PC-9 (cell line): ENCODE data around the gene KRT80. TPM values are rescaled to one million over a fixed set of nuclear protein-coding genes. Genes with fewer than 3 reads are reported as not detected.

Experiments
- BruUV-seq: library from RNA; stranded (reverse); fragments of 400-500 nt; replicated peaks from 2 replicates; lab custom pipeline; 2021; lab: Mats Ljungman, UMichigan
- CTCF ChIA-PET: fragments of 300-600 bp; sonication (Branson Sonifier 250); formaldehyde crosslinking; loops from one replicate; lab custom pipeline; 2022; ENCODE audit warnings: antibody characterized with exemption; lab: Charles Lee
- POLR2A ChIA-PET: fragments of 300-600 bp; sonication (Branson Sonifier 250); formaldehyde crosslinking; loops from one replicate; lab custom pipeline; 2022; ENCODE audit warnings: antibody characterized with exemption; ENCODE audit not compliant: unreplicated experiment; lab: Charles Lee
- DNase-seq, 2 experiments: peaks; one replicate each; pipeline versions ENCODE4 v3.0.0 to v3.0.0-alpha.2; 2015 to 2022; ENCODE audit warnings: mixed read lengths in 1 of 2
- H2AFZ ChIP-seq: fragments of 200-600 bp; sonication (generic); 2 replicates; pipeline ENCODE4 v1.8.1; 2017; ENCODE audit warnings: antibody characterized with exemption
- H3F3A ChIP-seq: fragments of 200-600 bp; sonication (generic); 2 replicates; pipeline ENCODE4 v1.8.1; 2017; ENCODE audit warnings: antibody characterized with exemption, mild to moderate bottlenecking, low read depth; ENCODE audit not compliant: insufficient read depth
- H3K27ac ChIP-seq: fragments of 200-600 bp; sonication (generic); 2 replicates; pipeline ENCODE4 v1.6.1; 2016; ENCODE audit warnings: mixed run types
- H3K27me3 ChIP-seq: fragments of 200-600 bp; sonication (generic); 2 replicates; pipeline ENCODE4 v1.6.1; 2016; ENCODE audit warnings: low read depth, mixed run types; ENCODE audit not compliant: insufficient read depth
- H3K36me3 ChIP-seq: fragments of 200-600 bp; sonication (generic); 2 replicates; pipeline ENCODE4 v1.6.1; 2016; ENCODE audit warnings: low read depth, mixed run types
- H3K4me1 ChIP-seq: fragments of 200-600 bp; sonication (generic); replicated peaks from 2 replicates; pipeline ENCODE4 v1.6.1; 2016; ENCODE audit warnings: mixed run types; ENCODE audit not compliant: insufficient read depth
- H3K4me2 ChIP-seq: fragments of 200-600 bp; sonication (generic); 2 replicates; pipeline ENCODE4 v1.6.1; 2017; ENCODE audit warnings: mixed run types
- H3K4me3 ChIP-seq: fragments of 200-600 bp; sonication (generic); 2 replicates; pipeline ENCODE4 v1.6.1; 2016; ENCODE audit warnings: mixed run types
- H3K79me2 ChIP-seq: fragments of 200-600 bp; sonication (generic); 2 replicates; pipeline ENCODE4 v1.6.1; 2017; ENCODE audit warnings: low read depth, mixed run types
- H3K9me2 ChIP-seq: fragments of 200-600 bp; sonication (generic); 2 replicates; pipeline ENCODE4 v1.8.1; 2017; ENCODE audit warnings: mild to moderate bottlenecking; ENCODE audit not compliant: insufficient read depth
- H3K9me3 ChIP-seq: fragments of 200-600 bp; sonication (generic); 2 replicates; pipeline ENCODE4 v1.8.1; 2016; ENCODE audit warnings: low read depth; ENCODE audit not compliant: insufficient read depth
- H4K20me1 ChIP-seq: fragments of 200-600 bp; sonication (generic); 2 replicates; pipeline ENCODE4 v1.8.1; 2017; ENCODE audit not compliant: insufficient read depth
- CTCF ChIP-seq: fragments of 200-600 bp; sonication (generic); conservative IDR thresholded peaks from 2 replicates; pipeline ENCODE4 v1.6.1; 2017; ENCODE audit warnings: mixed run types, antibody characterized with exemption, mild to moderate bottlenecking, moderate library complexity
- EZH2 ChIP-seq: fragments of 200-600 bp; sonication (generic); IDR thresholded peaks from 2 replicates; pipeline ENCODE4 v1.8.0; 2017; ENCODE audit warnings: antibody characterized with exemption, low read depth
- intact Hi-C: fragments of 100-400 bp; cut with micrococcal nuclease; formaldehyde crosslinking; loops from one replicate; pipeline ENCODE4 v1.10.0; 2022; ENCODE audit not compliant: unreplicated experiment
- total RNA-seq: library from RNA; stranded (reverse); gene quantifications from 2 replicates; pipeline ENCODE4 v1.2.3, GENCODE V29; 2021

KRT80 gene
- total RNA-seq, 1 experiment from 2014 or later = 94.9 TPM

- Histone ChIP-seq H3K36me3 (peaks cover 66% of the 10 kb centered on the region), H2AFZ (no peak overlapping the region), H3K4me3 (peak overlapping the region; percentile 96), H3K9me3 (no peaks in the 10 kb centered on the region), H3K27me3 (no peaks in the 10 kb centered on the region), H3K79me2 (peaks cover 90% of the 10 kb centered on the region), H3F3A (peaks cover 85% of the 10 kb centered on the region), H3K27ac (peak overlapping the region; percentile 97), H3K4me1 (peaks cover 70% of the 10 kb centered on the region), H4K20me1 (peaks cover 77% of the 10 kb centered on the region), H3K9me2 (no peaks in the 10 kb centered on the region), H3K4me2 (peak overlapping the region; percentile 99)
- ChIA-PET CTCF (interaction anchor here (0.7 kb wide), 1 partner anchor 542 kb away, joined by 6 read pairs; no protein-coding TSS in a partner anchor), POLR2A (interaction anchor here (0.6 to 1.1 kb wide), 6 partner anchors 43 to 206 kb away, joined by 3 to 11 read pairs (median 6); no protein-coding TSS in a partner anchor)
- TF ChIP-seq CTCF (no peak), EZH2 (no peak)
- no TSS peak for BruUV-seq
- peak in 1 of 2 experiments; percentile 32 for DNase-seq
- intact Hi-C loops = no loop called here
Measured at GRCh38 chr12:52236386-52237050, 44.7 kb upstream of the KRT80 start.

GRCh38 chr12:52235822-52236361 is 44.1 kb upstream of the KRT80 start:
- POLR2A ChIA-PET = interaction anchor here (0.6 to 1.0 kb wide), 7 partner anchors 19 to 736 kb away, joined by 3 to 11 read pairs (median 3); no protein-coding TSS in a partner anchor
- Histone ChIP-seq H3K4me1 (peaks cover 70% of the 10 kb centered on the region), H3K36me3 (peaks cover 62% of the 10 kb centered on the region), H4K20me1 (peaks cover 71% of the 10 kb centered on the region), H3K27me3 (no peaks in the 10 kb centered on the region), H3K9me3 (no peaks in the 10 kb centered on the region), H3K4me3 (peak overlapping the region; percentile 96), H3K79me2 (peaks cover 87% of the 10 kb centered on the region), H3K9me2 (no peaks in the 10 kb centered on the region), H3F3A (peaks cover 85% of the 10 kb centered on the region), H3K27ac (peak overlapping the region; percentile 97), H3K4me2 (peak overlapping the region; percentile 99), H2AFZ (no peak overlapping the region)
- no TSS peak for BruUV-seq
- TF ChIP-seq CTCF (no peak), EZH2 (no peak)
- CTCF ChIA-PET = interaction anchor here (0.7 to 1.1 kb wide), 2 partner anchors 8 to 543 kb away, joined by 4 to 6 read pairs; no protein-coding TSS in a partner anchor
- peak; percentile 56 to 87 for DNase-seq
- intact Hi-C loops = no loop called here

GRCh38 chr12:52235001-52235764 is 43.4 kb upstream of the KRT80 start:
- intact Hi-C loops = no loop called here
- Histone ChIP-seq H3K4me2 (peak overlapping the region; percentile 99), H3K27ac (peak overlapping the region; percentile 97), H3K9me3 (no peaks in the 10 kb centered on the region), H3K27me3 (no peaks in the 10 kb centered on the region), H2AFZ (no peak overlapping the region), H3K79me2 (peaks cover 88% of the 10 kb centered on the region), H3F3A (peaks cover 84% of the 10 kb centered on the region), H3K36me3 (peaks cover 60% of the 10 kb centered on the region), H3K9me2 (no peaks in the 10 kb centered on the region), H3K4me1 (peaks cover 68% of the 10 kb centered on the region), H3K4me3 (peak overlapping the region; percentile 96), H4K20me1 (peaks cover 67% of the 10 kb centered on the region)
- ChIA-PET CTCF (interaction anchor here (1.1 kb wide), 1 partner anchor 9 kb away, joined by 4 read pairs; no protein-coding TSS in a partner anchor), POLR2A (interaction anchor here (0.6 to 1.0 kb wide), 5 partner anchors 18 to 737 kb away, joined by 3 to 6 read pairs (median 3); no protein-coding TSS in a partner anchor)
- DNase-seq = peak in 1 of 2 experiments; percentile 37
- BruUV-seq = no TSS peak
- no peak for TF ChIP-seq CTCF
- TF ChIP-seq EZH2 = no peak
